ENCODE data around the gene RBPMS2.

GRCh38 chr15:64807751-64808222 lies 32.4 kb upstream of the RBPMS2 start:
- TF ChIP-seq POLR2A (IDR thresholded peaks at IDR 0.05) (no peak), CTCF (IDR thresholded peaks at IDR 0.05) (no peak)

Measured in gastroesophageal sphincter (tissue), 3 donors.